GM12878 (cell line): ENCODE data around the gene TAB2. TPM values are rescaled to one million over a fixed set of nuclear protein-coding genes. Genes with fewer than 3 reads are reported as not detected.
A peak's percentile ranks its signal among the peaks of the same experiment; 100 is the strongest.

Experiments
- ATAC-seq: fragments of 200-7000 bp; cut with Tn5 transposase; 3 replicates; pipeline ENCODE4 v1.9.1; 2020; ENCODE audit warnings: mild to moderate bottlenecking, moderate library complexity
- BruUV-seq: library from RNA; stranded (reverse); fragments of 400-500 nt; replicated peaks from 2 replicates; lab custom pipeline; 2021; lab: Mats Ljungman, UMichigan
- CTCF ChIA-PET: fragments of 300-600 bp; sonication (Branson Sonifier 250); formaldehyde crosslinking; extraction: SDS; loops from one replicate; lab custom pipeline; 2021; ENCODE audit warnings: inconsistent platforms; lab: Yijun Ruan, JAX
- POLR2A ChIA-PET: fragments of 350-600 bp; formaldehyde crosslinking; extraction: SDS; loops from one replicate; lab custom pipeline; 2021; ENCODE audit warnings: inconsistent platforms; lab: Charles Lee
- RAD21 ChIA-PET: fragments of 300-600 bp; sonication (Branson Sonifier 250); formaldehyde crosslinking; loops from one replicate; lab custom pipeline; 2023; ENCODE audit warnings: antibody characterized with exemption; ENCODE audit not compliant: unreplicated experiment; lab: Charles Lee
- SMC1A ChIA-PET: fragments of 300-600 bp; sonication (Branson Sonifier 250); formaldehyde crosslinking; loops from one replicate; lab custom pipeline; 2023; ENCODE audit not compliant: unreplicated experiment, uncharacterized antibody; lab: Charles Lee
- DNase-seq: peaks from one replicate; pipeline ENCODE4 v3.0.0-alpha.2; 2011; ENCODE audit warnings: low read depth, low spot score
- FAIRE-seq: peaks from 3 replicates; lab custom pipeline; 2011; peaks lifted over from hg19 to GRCh38; lab: Jason Lieb, UNC
- H2AFZ ChIP-seq: 2 replicates; pipeline ENCODE4 v1.6.0; 2011; ENCODE audit warnings: low read depth, low read length, control low read depth; ENCODE audit not compliant: control insufficient read depth
- H3K27ac ChIP-seq: 2 replicates; pipeline ENCODE4 v1.5.1; 2011; ENCODE audit warnings: control low read depth; ENCODE audit not compliant: control insufficient read depth, insufficient read depth
- H3K27me3 ChIP-seq, 2 experiments: replicated peaks in 1 of 2; 2 replicates each; pipeline versions ENCODE4 v1.6.0 to v1.6.1; 2011; ENCODE audit warnings: low read length in 1 of 2; ENCODE audit not compliant: control insufficient read depth in 2 of 2, insufficient read depth in 2 of 2
- H3K36me3 ChIP-seq, 2 experiments: 2 replicates each; pipeline ENCODE4 v1.5.1; 2011; ENCODE audit warnings: low read length in 1 of 2; ENCODE audit not compliant: control insufficient read depth in 2 of 2, insufficient read depth in 2 of 2
- H3K4me1 ChIP-seq: 2 replicates; pipeline ENCODE4 v1.6.1; 2011; ENCODE audit warnings: mild to moderate bottlenecking, low read length, moderate library complexity, mixed read lengths; ENCODE audit not compliant: control insufficient read depth, insufficient read depth
- H3K4me2 ChIP-seq: 2 replicates; pipeline ENCODE4 v1.6.0; 2011; ENCODE audit warnings: control low read depth; ENCODE audit not compliant: control insufficient read depth, insufficient read depth
- H3K4me3 ChIP-seq: fragments of 200-600 bp; sonication (generic); 2 replicates; pipeline ENCODE4 v1.5.1; 2016
- H3K79me2 ChIP-seq: 2 replicates; pipeline ENCODE4 v1.6.0; 2011; ENCODE audit warnings: low read length; ENCODE audit not compliant: control insufficient read depth, insufficient read depth
- H3K9ac ChIP-seq: 2 replicates; pipeline ENCODE4 v1.8.0; 2011; ENCODE audit warnings: low read length, control low read depth, mixed read lengths; ENCODE audit not compliant: control insufficient read depth, insufficient read depth
- H3K9me3 ChIP-seq: replicated peaks from 3 replicates; pipeline ENCODE4 v1.5.1; 2011; ENCODE audit warnings: mild to moderate bottlenecking, low read length; ENCODE audit not compliant: control insufficient read depth, insufficient read depth
- H4K20me1 ChIP-seq: 2 replicates; pipeline ENCODE4 v1.6.0; 2011; ENCODE audit not compliant: control insufficient read depth, insufficient read depth
- BACH1 ChIP-seq: fragments of 450-650 bp; IDR thresholded peaks from 2 replicates; pipeline ENCODE4 v1.6.1; 2017; ENCODE audit warnings: mild to moderate bottlenecking, borderline replicate concordance
- MLLT1 ChIP-seq: fragments of 450-650 bp; IDR thresholded peaks from 2 replicates; pipeline ENCODE4 v1.6.1; 2016; ENCODE audit warnings: mild to moderate bottlenecking
- NFXL1 ChIP-seq: fragments of 450-650 bp; IDR thresholded peaks from 2 replicates; pipeline ENCODE4 v1.6.1; 2017; ENCODE audit warnings: antibody characterized with exemption, mild to moderate bottlenecking, borderline replicate concordance
- POLR2AphosphoS5 ChIP-seq: IDR thresholded peaks from 2 replicates; pipeline ENCODE4 v1.6.1; 2011; ENCODE audit warnings: mild to moderate bottlenecking, low read length, inconsistent platforms
- SRF ChIP-seq, 2 experiments: IDR thresholded peaks; 2 replicates each; pipeline ENCODE4 v1.6.1; 2011; ENCODE audit warnings: low read depth in 2 of 2, low read length in 2 of 2, mild to moderate bottlenecking in 1 of 2, moderate library complexity in 1 of 2
- in situ Hi-C: fragments of 300-500 bp; cut with MboI; formaldehyde crosslinking; loops from 9 replicates; pipeline ENCODE4 v1.14.3; 2018; ENCODE audit warnings: mixed read lengths
- intact Hi-C: fragments of 100-400 bp; cut with micrococcal nuclease; formaldehyde crosslinking; loops from one replicate; pipeline ENCODE4 v1.14.2; 2022; ENCODE audit not compliant: unreplicated experiment
- polyA plus RNA-seq, 11 experiments: library from polyadenylated mRNA; depleted of rRNA in 4 of 11; unstranded in 6 of 11; stranded (reverse) in 5 of 11; fragments of >200 nt; fragmentation: Nextera tagmentation in 4 of 11; fragmentation: Illumina TruSeq in 1 of 11; extraction: Ambion mirVana in 4 of 11; extraction: Trizol in 1 of 11; gene quantifications; 1 replicate in 1 of 11; 2 replicates in 10 of 11; pipeline versions ENCODE4 v1.2.1 to v1.2.3, GENCODE V29; 2011 to 2016; ENCODE audit warnings: inconsistent platforms in 2 of 11, missing spikeins in 2 of 11, low read depth in 1 of 11
- total RNA-seq, 4 experiments: library from RNA; depleted of rRNA in 3 of 4; stranded (reverse); fragments of >200 nt in 3 of 4; fragmentation: Illumina TruSeq in 1 of 4; extraction: Trizol in 1 of 4; gene quantifications; 2 replicates each; pipeline versions ENCODE4 v1.2.1 to v1.2.3, GENCODE V29; 2013 to 2021

TAB2 gene
- total and polyA plus RNA-seq, 10 of the 15 experiments (the other 5 are each of a cell fraction or from before 2014, with no cell fraction given), result 8.9 to 66.3 (median 23.0) TPM

- no peak for DNase-seq
- ChIA-PET CTCF (interaction anchor here (0.7 to 1.1 kb wide), 3 partner anchors 28 to 843 kb away, joined by 3 to 4 read pairs (median 3); no protein-coding TSS in a partner anchor), RAD21 (interaction anchor here (1.0 to 2.0 kb wide), 18 partner anchors 9 to 311 kb away, joined by 3 to 9 read pairs (median 4); partner anchors contain the start of gene TAB2), SMC1A (interaction anchor here (0.6 to 3.7 kb wide), 23 partner anchors 9 to 327 kb away, joined by 3 to 22 read pairs (median 4); no protein-coding TSS in a partner anchor), POLR2A (interaction anchor here (1.0 kb wide), 1 partner anchor 90 kb away, joined by 4 read pairs; no protein-coding TSS in a partner anchor)
- Histone ChIP-seq H2AFZ (no peak overlapping the region), H3K4me1 (no peaks in the 10 kb centered on the region), H3K9ac (no peak overlapping the region), H3K9me3 (peaks cover 2% of the 10 kb centered on the region; the same call in 2 of the 3 replicates), H3K27ac (no peak overlapping the region), H4K20me1 (no peaks in the 10 kb centered on the region), H3K27me3 (no peaks in the 10 kb centered on the region), H3K79me2 (peaks cover 14% of the 10 kb centered on the region), H3K4me3 (no peak overlapping the region), H3K4me2 (no peak overlapping the region), H3K36me3 (peaks cover 0 to 23% of the 10 kb centered on the region in 2 experiments; a peak in 3 of 4 replicates)
- intact Hi-C loops (loop anchor here (5.0 kb wide), 1 partner anchor 71 kb away; no protein-coding TSS in a partner anchor), in situ Hi-C loops (no loop called here)
- BruUV-seq, result no TSS peak
- ATAC-seq, result peak; percentile 27
- TF ChIP-seq MLLT1 (no peak), NFXL1 (no peak), POLR2AphosphoS5 (no peak), SRF (IDR thresholded peaks at IDR 0.05; ENCODE audit: low read depth in 2 of 2, low read length in 2 of 2) (no peak), BACH1 (no peak)
- no peak for FAIRE-seq
These were observed 75.6 kb downstream of the TAB2 start for GRCh38 chr6:149393002-149393679.
